KBM-7 (cell line): Measurements from ENCODE around the gene RAPGEF5.

Experiments used
- DNase-seq: peaks from one replicate; pipeline ENCODE4 v3.0.0-alpha.2; 2015
- in situ Hi-C: fragments of 300-500 bp; cut with MboI; formaldehyde crosslinking; loops from 2 replicates; pipeline ENCODE4 v1.14.3; 2020; ENCODE audit warnings: low sequenced_read_pairs, low pct_unique_long_range_greater_than_20kb, mixed read lengths

RAPGEF5 gene

GRCh38 chr7:22204312-22204711 is 152.6 kb downstream of the RAPGEF5 start:
- DNase-seq: no peak
- in situ Hi-C loops: no loop called here

- DNase-seq: no peak
- in situ Hi-C loops: no loop called here
These were observed 154.8 kb downstream of the RAPGEF5 start for GRCh38 chr7:22202141-22202540.

DNA sequence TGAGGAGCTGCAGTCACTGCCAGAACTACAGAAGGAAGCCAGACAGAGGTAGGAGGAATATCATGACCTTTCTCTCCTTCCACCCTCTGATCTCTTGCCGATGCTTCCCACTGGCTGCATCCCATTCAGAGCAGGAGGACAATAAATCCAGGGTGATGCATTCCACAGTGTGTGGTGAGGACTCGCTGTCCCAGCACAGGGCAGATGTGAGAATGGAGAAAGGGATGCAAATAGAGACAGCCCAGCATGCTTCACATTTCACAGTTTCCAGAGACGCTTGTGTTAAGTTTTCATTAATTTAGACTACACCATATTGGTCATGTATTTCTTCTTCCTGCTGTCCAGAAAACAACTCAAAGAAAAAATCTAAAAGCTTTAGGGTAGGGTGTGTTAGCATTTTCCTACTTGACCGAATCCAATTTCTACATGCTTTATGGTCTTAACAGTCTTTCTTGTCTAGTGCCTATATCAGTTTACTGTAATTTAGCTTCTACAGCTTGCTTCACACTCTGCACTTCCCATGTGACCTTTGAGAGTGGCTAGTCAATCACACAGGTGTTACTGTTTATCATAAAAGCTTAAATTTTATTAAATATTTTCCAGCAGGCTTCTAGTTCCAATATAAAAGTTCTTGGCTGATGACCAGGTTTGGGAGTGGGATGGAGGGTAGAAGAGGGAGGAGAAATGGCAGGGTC is 155.6 kb downstream of the RAPGEF5 start:
- in situ Hi-C loops: no loop called here
- DNase-seq: no peak

DNA sequence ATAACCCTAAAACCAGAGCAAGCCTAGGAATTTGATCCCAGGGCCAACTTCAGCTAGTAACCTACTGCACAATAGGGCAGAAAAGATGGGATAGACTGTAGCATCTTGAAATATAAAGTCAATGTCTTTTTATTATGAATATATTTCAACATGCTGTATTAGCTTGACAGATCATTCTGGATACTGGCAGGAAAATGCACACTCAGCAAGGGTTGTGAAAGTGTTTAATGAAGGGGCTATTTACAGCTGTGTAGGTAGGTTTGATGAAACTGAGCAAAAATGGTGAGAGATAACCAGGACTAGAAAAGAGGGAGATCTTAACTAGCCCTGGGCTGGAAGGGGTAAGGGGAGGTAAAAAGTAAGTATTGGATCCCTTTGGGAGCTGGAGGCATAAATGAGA is 156.2 kb downstream of the RAPGEF5 start:
- in situ Hi-C loops: no loop called here
- no peak for DNase-seq

DNA sequence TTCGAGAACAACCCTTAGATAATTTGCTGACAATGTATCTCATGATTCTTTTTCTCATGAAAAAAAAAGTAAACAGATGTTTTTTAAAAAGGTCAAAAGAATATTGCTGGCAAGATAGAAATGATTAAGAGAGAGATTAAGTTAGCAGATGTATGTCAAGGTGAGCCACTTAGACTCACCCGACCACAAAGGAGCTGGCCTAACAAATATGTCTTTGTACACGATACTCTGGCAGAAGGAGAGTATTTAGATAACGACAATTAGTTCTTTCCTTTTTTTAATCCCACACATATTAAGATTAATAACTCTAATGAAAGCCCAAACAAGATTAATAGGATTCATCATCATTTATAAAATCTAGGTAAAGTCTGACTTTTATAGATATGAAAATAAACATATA is 156.7 kb downstream of the RAPGEF5 start:
- in situ Hi-C loops: no loop called here
- DNase-seq: no peak

DNA sequence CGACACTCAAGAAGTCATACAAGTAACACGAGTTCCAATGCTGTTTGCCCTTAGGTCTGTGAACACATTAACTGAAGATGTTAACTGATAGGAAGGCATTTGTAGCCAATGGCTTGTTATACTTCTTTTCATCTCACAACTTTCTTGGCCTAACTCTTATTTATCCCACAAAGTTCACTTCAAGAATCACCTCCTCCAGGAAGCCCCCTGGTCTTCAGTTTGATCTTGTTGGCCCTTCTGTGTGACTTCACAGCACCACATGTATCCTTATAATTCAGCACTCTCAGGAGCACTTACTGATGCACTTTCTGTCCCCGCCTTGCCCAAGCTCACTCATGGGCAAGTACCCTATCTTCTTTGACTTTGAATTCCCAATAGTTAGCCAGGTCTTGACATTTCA is 159.6 kb downstream of the RAPGEF5 start:
- in situ Hi-C loops: no loop called here
- DNase-seq: no peak

DNA sequence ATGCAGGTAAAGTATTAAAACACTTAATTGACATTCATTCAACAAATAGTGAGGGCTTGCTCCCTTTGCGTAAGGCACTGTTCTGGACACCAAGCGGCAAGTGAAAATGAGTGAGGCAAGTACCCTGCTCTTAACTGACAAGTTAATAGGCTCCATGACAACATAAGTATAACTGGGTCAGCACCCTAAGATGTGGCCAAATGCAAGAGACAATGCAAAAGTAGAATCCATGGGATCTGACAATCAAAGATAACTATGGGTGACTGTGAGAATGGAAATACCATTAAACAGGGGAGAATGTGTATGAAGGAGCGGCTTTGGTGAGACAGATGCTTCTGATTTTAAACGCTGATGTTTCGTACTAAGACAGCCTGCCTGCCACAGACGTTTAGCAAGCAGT is 160.5 kb downstream of the RAPGEF5 start:
- in situ Hi-C loops: no loop called here

GRCh38 chr7:22195397-22196172 is 161.4 kb downstream of the RAPGEF5 start:
- in situ Hi-C loops: no loop called here
- DNase-seq: no peak

More for the DNA sequence above, 160.5 kb downstream of the RAPGEF5 start:
- no peak for DNase-seq

GRCh38 chr7:22194658-22195273 is 162.2 kb downstream of the RAPGEF5 start:
- in situ Hi-C loops: no loop called here
- DNase-seq: no peak

GRCh38 chr7:22193450-22193983 is 163.4 kb downstream of the RAPGEF5 start:
- no peak for DNase-seq
- in situ Hi-C loops: no loop called here

DNA sequence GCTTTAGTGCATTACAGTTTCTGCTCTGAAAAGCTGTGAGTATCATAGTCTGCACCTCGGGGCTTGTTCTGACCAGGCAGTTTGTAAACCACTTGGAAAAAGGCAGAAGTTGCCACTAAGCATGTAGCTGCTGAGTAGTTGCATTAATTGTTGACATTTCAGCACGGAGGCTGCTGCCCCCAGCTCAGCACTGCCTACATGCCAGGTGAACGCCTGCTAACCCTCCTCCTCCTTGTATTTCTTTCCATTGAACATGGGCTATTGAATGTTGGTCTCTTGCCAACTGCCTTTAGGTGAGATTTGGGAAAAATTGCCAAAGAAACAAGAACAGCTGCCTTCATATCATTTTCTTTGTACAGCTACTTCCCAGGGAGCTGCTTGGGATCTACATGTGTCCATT is 164.2 kb downstream of the RAPGEF5 start:
- in situ Hi-C loops: no loop called here
- no peak for DNase-seq

GRCh38 chr7:22190736-22191135 is 166.2 kb downstream of the RAPGEF5 start:
- in situ Hi-C loops: no loop called here
- DNase-seq: no peak

DNA sequence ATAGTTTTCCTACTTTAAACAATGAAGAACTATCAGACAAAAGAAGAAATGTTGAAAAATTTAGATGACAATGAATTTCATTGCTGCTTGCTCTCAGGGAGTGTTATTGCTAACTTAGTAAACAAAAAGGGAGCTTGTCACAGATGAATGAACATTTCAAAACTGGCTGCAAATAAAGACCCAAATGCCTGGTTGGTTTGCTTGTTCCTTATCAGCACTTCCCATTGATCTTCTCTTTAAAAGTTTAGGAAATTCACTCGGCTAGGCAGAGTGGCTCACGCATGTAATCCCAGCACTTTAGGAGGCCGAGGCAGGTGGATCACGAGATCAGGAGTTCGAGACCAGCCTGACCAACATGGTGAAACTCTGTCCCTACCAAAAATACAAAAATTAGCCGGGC is 167.2 kb downstream of the RAPGEF5 start:
- in situ Hi-C loops: no loop called here
- no peak for DNase-seq

- DNase-seq: no peak
- in situ Hi-C loops: no loop called here
These were observed 167.7 kb downstream of the RAPGEF5 start for GRCh38 chr7:22189230-22189629.

DNA sequence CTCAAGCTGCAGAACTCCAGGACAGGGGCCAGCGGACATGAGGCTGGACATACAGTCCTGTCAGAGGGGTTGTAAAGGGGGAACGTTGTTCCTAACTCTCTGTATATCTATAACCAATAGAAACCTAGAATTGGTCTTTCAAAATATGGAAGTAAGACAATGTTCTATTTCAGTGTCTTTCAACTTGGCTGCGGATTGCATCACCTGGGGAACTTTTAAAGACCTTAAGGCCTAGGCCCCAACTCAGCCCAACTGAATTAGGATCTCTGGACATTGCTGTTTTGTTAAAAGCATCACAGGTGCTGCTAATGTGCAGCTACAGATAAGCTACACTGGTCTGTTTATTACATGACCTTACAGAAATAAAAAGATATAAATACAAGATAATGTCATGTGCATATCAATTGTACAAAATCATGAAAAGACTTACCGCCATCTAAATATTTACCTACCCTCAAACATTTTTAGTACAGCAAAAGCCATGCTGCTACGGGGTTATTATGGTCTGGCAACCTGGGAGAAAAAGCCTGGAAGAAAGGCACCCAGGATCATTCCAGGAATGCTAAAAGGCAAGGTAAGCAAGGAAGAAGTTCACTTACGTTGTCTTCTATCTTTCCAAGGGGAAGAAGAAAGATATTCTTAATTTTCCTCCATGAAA is 169.1 kb downstream of the RAPGEF5 start:
- in situ Hi-C loops: no loop called here

GRCh38 chr7:22185559-22185958 is 171.4 kb downstream of the RAPGEF5 start:
- no peak for DNase-seq

More for the DNA sequence above, 169.1 kb downstream of the RAPGEF5 start:
- DNase-seq: no peak

GRCh38 chr7:22184549-22185199 is 172.3 kb downstream of the RAPGEF5 start:
- DNase-seq: no peak
- in situ Hi-C loops: no loop called here

More at GRCh38 chr7:22185559-22185958, 171.4 kb downstream of the RAPGEF5 start:
- in situ Hi-C loops: no loop called here

DNA sequence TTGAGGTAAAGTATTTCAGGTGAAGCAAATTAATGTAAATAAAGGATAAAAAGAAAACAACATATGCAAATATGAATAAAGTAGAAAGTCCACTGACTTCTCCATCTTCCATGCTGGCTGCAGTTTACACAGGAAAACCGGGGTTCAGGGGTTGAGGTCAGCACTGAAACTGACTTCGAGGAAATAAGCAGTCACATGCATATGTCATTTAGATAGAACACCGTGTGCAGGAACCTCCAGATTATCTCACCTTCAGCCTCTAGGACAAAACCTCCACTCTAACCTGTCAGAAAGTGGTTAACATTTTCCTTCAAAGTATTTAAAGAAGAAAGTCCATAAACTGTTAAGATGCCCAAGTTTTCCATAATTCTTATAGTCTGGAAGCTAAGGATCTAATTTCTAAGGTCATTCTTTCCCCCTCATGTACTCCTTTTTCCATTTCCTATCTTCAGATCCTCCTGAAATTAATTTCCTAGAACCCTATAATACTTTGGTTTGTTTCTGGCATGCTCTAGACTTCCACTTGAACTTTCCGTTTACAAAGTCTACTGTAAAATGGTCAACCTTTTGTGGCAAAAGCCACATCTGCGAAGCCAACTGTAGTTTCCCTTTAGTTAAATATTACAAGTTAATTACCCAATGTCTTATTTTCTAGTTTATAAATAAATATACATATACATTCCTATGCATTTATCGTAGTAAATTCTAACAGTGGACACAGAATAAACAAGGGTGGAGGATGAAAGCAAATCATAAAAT is 173.3 kb downstream of the RAPGEF5 start:
- no peak for DNase-seq
- in situ Hi-C loops: no loop called here
